Activated CD4-positive, alpha-beta T cell treated with anti-CD3 and anti-CD28 coated beads, Interleukin-2, Interleukin-6, amounts not matched to agents 100 ng/mL and 50 ng/mL, durations not matched to agents 16 hours and 8 hours (primary cell): ENCODE data around the gene LBX2.

Source experiments
- DNase-seq: peaks from one replicate; pipeline ENCODE4 v3.0.0-alpha.2; 2020

LBX2 gene

DNA sequence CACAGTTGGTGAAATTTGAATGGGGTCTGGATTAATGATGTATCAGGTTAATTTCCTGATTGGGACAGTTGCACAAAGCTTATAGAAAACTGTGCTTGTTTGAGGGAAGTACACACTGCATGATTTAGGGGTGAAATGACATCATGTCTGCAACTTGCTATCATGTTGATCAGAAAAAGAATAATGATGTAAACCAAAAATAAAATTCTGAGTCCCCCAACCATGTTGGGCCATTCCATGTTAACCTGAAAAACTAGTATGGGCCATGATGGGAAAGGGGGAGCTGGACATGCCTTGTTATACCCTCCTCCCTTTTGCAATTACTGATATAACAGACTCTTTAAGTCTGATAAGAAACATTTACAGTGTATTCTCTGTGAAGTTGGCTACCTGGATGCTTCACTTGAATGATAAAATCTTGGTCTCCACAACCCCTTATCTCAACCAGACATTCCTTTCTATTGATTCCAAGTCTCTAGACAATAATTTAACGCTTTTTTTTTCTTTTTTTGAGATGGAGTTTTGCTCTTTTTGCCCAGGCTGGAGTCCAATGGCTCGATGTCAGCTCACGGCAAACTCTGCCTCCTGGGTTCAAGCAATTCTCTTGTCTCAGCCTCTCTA lies 48.7 kb downstream of the LBX2 start:
- no peak for DNase-seq

DNA sequence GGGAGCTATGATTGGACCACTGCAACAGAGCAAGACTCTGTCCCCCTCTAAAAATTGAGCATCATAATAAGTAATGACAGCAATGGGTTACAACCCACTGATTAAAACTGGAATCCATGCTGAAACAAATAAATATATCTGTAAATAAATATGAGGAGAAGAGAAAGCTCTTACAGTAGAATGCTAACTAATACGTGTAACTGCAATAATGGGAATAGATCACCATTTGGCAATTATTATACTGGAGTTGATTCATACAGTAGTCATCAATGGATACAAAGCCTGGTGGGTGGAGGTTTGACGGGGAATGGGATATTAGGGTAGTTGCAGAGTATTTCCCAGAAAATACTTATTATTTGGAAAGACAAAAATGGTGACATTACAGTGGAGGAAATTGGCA lies 50.6 kb downstream of the LBX2 start:
- no peak for DNase-seq
